K562 (cell line): ENCODE measurements around the gene PLIN5. TPM values are rescaled to one million over a fixed set of nuclear protein-coding genes. Genes with fewer than 3 reads are reported as not detected.

Experiments
- ATAC-seq: fragments of 200-7000 bp; cut with Tn5 transposase; 3 replicates; pipeline ENCODE4 v1.9.1; 2020; ENCODE audit warnings: moderate library complexity
- BruUV-seq: library from RNA; stranded (reverse); fragments of 400-500 nt; replicated peaks from 2 replicates; lab custom pipeline; 2021; lab: Mats Ljungman, UMichigan
- CTCF ChIA-PET: fragments of 300-600 bp; formaldehyde crosslinking; extraction: SDS; loops from one replicate; lab custom pipeline; 2021; ENCODE audit warnings: low intra/inter-chr PET ratio; lab: Yijun Ruan, JAX
- POLR2A ChIA-PET: fragments of 300-600, 350-650 bp; sonication (Branson Sonifier 250); formaldehyde crosslinking; extraction: SDS; loops from one replicate; lab custom pipeline; 2021; ENCODE audit warnings: antibody characterized with exemption, inconsistent platforms; lab: Yijun Ruan, JAX
- DNase-seq, 4 experiments: peaks; one replicate each; pipeline versions ENCODE4 v3.0.0 to v3.0.0-alpha.2; 2011 to 2018; ENCODE audit warnings: low spot score in 3 of 4, mixed read lengths in 3 of 4; ENCODE audit errors: extremely low read depth in 1 of 4
- FAIRE-seq: peaks from 2 replicates; lab custom pipeline; 2011; peaks lifted over from hg19 to GRCh38; lab: Jason Lieb, UNC
- H2AFZ ChIP-seq: 2 replicates; pipeline ENCODE4 v1.6.0; 2011; ENCODE audit warnings: low read depth, low read length, control low read depth, inconsistent platforms
- H3K27ac ChIP-seq: fragments of 200-600 bp; 3 replicates; pipeline ENCODE4 v1.8.0; 2011; ENCODE audit warnings: low read depth, mild to moderate bottlenecking, control low read depth, inconsistent platforms, low read length, moderate library complexity, mixed read lengths; ENCODE audit errors: extremely low read depth
- H3K27me3 ChIP-seq, 2 experiments: fragments of 300-600 bp in 1 of 2; 2 replicates in 1 of 2; 3 replicates in 1 of 2; pipeline versions ENCODE4 v1.6.0 to v1.8.0; 2011; ENCODE audit warnings: inconsistent platforms in 2 of 2, low read length in 2 of 2, mild to moderate bottlenecking in 1 of 2, mixed read lengths in 1 of 2, moderate library complexity in 1 of 2; ENCODE audit not compliant: control insufficient read depth in 2 of 2, insufficient read depth in 2 of 2
- H3K36me3 ChIP-seq: fragments of 300-600 bp; 3 replicates; pipeline ENCODE4 v1.8.0; 2011; ENCODE audit warnings: mild to moderate bottlenecking, low read length, inconsistent platforms; ENCODE audit not compliant: control insufficient read depth, insufficient read depth
- H3K4me1 ChIP-seq, 2 experiments: fragments of 200-600 bp in 1 of 2; replicated peaks in 1 of 2; 2 replicates in 1 of 2; 3 replicates in 1 of 2; pipeline versions ENCODE4 v1.5.1 to v1.8.0; 2011; ENCODE audit warnings: inconsistent platforms in 2 of 2, low read length in 2 of 2, mild to moderate bottlenecking in 1 of 2, mixed read lengths in 1 of 2, moderate library complexity in 1 of 2; ENCODE audit not compliant: control insufficient read depth in 2 of 2, insufficient read depth in 2 of 2
- H3K4me2 ChIP-seq: 2 replicates; pipeline ENCODE4 v1.6.1; 2011; ENCODE audit warnings: low read length, control low read depth, inconsistent platforms, mixed read lengths; ENCODE audit not compliant: insufficient read depth
- H3K4me3 ChIP-seq: fragments of 200-600 bp; sonication (generic), shearing (Covaris generic); 2 replicates; pipeline ENCODE4 v1.5.1; 2016; ENCODE audit warnings: control low read depth, inconsistent platforms
- H3K79me2 ChIP-seq: fragments of 200-600 bp; 3 replicates; pipeline ENCODE4 v1.8.0; 2011; ENCODE audit warnings: low read length, inconsistent platforms; ENCODE audit not compliant: control insufficient read depth, insufficient read depth
- H3K9ac ChIP-seq, 2 experiments: 2 replicates each; pipeline versions ENCODE4 v1.6.0 to v1.6.1; 2011; ENCODE audit warnings: low read depth in 2 of 2, low read length in 2 of 2, control low read depth in 1 of 2, inconsistent platforms in 1 of 2, mild to moderate bottlenecking in 1 of 2, mixed read lengths in 1 of 2; ENCODE audit not compliant: insufficient read depth in 1 of 2
- H3K9me1 ChIP-seq: one replicate; pipeline ENCODE4 v1.6.0; 2011; ENCODE audit warnings: inconsistent platforms, mild to moderate bottlenecking, low read length, moderate library complexity; ENCODE audit not compliant: control insufficient read depth, insufficient read depth
- H3K9me3 ChIP-seq: replicated peaks from 2 replicates; pipeline ENCODE4 v1.5.1; 2011; ENCODE audit warnings: low read depth, low read length, inconsistent platforms; ENCODE audit not compliant: control insufficient read depth, insufficient read depth
- H4K20me1 ChIP-seq: replicated peaks from 2 replicates; pipeline ENCODE4 v1.6.1; 2011; ENCODE audit warnings: low read length, inconsistent platforms, mixed read lengths; ENCODE audit not compliant: control insufficient read depth, insufficient read depth
- BCOR ChIP-seq: fragments of 450-650 bp; IDR thresholded peaks from 2 replicates; pipeline ENCODE4 v1.6.1; 2016
- NEUROD1 ChIP-seq: fragments of 150-350 bp; IDR thresholded peaks from 2 replicates; pipeline ENCODE4 v1.6.1; 2014; ENCODE audit warnings: borderline replicate concordance, low read length, low read depth; ENCODE audit not compliant: partially characterized antibody
- RBM25 ChIP-seq: fragments of 200-400 bp; formaldehyde crosslinking; IDR thresholded peaks from 2 replicates; pipeline ENCODE4 v1.6.1; 2018; ENCODE audit warnings: low read length, low read depth, moderate library complexity; ENCODE audit not compliant: severe bottlenecking
- ZNF277 ChIP-seq: fragments of 250-450 bp; sonication (Bioruptor Pico); IDR thresholded peaks from 2 replicates; pipeline ENCODE4 v1.8.0; 2022; ENCODE audit warnings: inconsistent platforms, mild to moderate bottlenecking, moderate library complexity, borderline replicate concordance
- WGBS: fragments of 100-300 bp; shearing (Covaris generic); methylation state at CpG from one replicate; pipeline ENCODE4 v1.1.6; 2016; ENCODE audit warnings: low coverage, mixed read lengths; ENCODE audit not compliant: insufficient coverage; ENCODE audit errors: missing lambda C conversion rate; 5-methylcytosine and 5-hydroxymethylcytosine counted together
- in situ Hi-C: fragments of 300-500 bp; cut with MboI; formaldehyde crosslinking; loops from 4 replicates; pipeline ENCODE4 v1.15.0; 2018; ENCODE audit warnings: inconsistent platforms, mixed read lengths
- intact Hi-C: fragments of 100-400 bp; cut with micrococcal nuclease; formaldehyde crosslinking; loops from 2 replicates; pipeline ENCODE4 v1.14.2; 2022
- polyA plus RNA-seq, 8 experiments: library from polyadenylated mRNA; depleted of rRNA in 4 of 8; stranded (reverse) in 5 of 8; unstranded in 3 of 8; fragments of >200 nt; fragmentation: Nextera tagmentation in 2 of 8; fragmentation: Illumina TruSeq in 1 of 8; extraction: Ambion mirVana in 2 of 8; extraction: Trizol in 1 of 8; gene quantifications; 2 replicates each; pipeline versions ENCODE4 v1.2.1 to v1.2.3, GENCODE V29; 2011 to 2014; ENCODE audit warnings: inconsistent platforms in 1 of 8, missing spikeins in 1 of 8
- total RNA-seq, 7 experiments: library from RNA; depleted of rRNA in 6 of 7; stranded (reverse); fragments of >200 nt in 6 of 7; fragmentation: Illumina TruSeq in 2 of 7; extraction: Trizol in 2 of 7; gene quantifications; 2 replicates each; pipeline versions ENCODE4 v1.2.1 to v1.2.3, GENCODE V29; 2011 to 2021; ENCODE audit warnings: low replicate concordance in 1 of 7

PLIN5 gene
- total and polyA plus RNA-seq, 9 of the 15 experiments (the other 6 are each of a cell fraction or from before 2014, with no cell fraction given) = 0.04 to 1.3 (median 0.50) TPM

GRCh38 chr19:4517451-4518057 lies 17.5 kb downstream of the PLIN5 start:
- 20% methylated on average over 12 of the region's 24 CpGs for WGBS
- H3K4me3 ChIP-seq = no peak overlapping the region
- in situ Hi-C loops (loop anchor here (5.0 kb wide), 1 partner anchor 245 kb away; no protein-coding TSS in a partner anchor), intact Hi-C loops (no loop called here)
- H3K9me1 ChIP-seq = no peaks in the 10 kb centered on the region
- peaks cover 7 to 26% of the 10 kb centered on the region in 2 experiments; a peak in 3 of 5 replicates for H3K27me3 ChIP-seq
- no peaks in the 10 kb centered on the region for H3K9me3 ChIP-seq
- H3K79me2 ChIP-seq = no peaks in the 10 kb centered on the region
- H3K27ac ChIP-seq = no peak overlapping the region
- CTCF ChIA-PET = no interaction called here
- DNase-seq = no peak
- 0 out of 2 replicates have a peak, but pooled peaks cover 3% of the 10 kb centered on the region for H4K20me1 ChIP-seq
- H2AFZ ChIP-seq = no peak overlapping the region
- POLR2A ChIA-PET = interaction anchor here (1.2 kb wide), 1 partner anchor 22 kb away, joined by 3 read pairs; the partner anchor contains the start of gene LRG1
- no peak for ATAC-seq
- H3K36me3 ChIP-seq = no peaks in the 10 kb centered on the region
- TF ChIP-seq ZNF277 (CRISPR knock-in tag) (no peak), BCOR (0 out of 2 replicates have a peak, but pooled peaks have one; percentile 36), NEUROD1 (no peak), RBM25 (peak; percentile 47)
- TF ChIP-seq, all 486 proteins: peak for 2
- no TSS peak for BruUV-seq
- Histone ChIP-seq H3K4me2 (no peak overlapping the region), H3K4me1 (peaks cover 0 to 29% of the 10 kb centered on the region in 2 experiments; a peak in 2 of 5 replicates), H3K9ac (peak overlapping the region in 1 of 2 experiments; percentile 61; a peak in 2 of 4 replicates)
- FAIRE-seq = no peak
